KMS-11 (cell line): ENCODE results near the gene DMXL2.

Source experiments
- H2AFZ ChIP-seq: fragments of 200-600 bp; sonication (generic); 2 replicates; pipeline ENCODE4 v1.6.1; 2016; ENCODE audit warnings: antibody characterized with exemption, mixed run types, low read depth
- H3K27ac ChIP-seq: fragments of 200-600 bp; sonication (generic); 2 replicates; pipeline ENCODE4 v1.6.1; 2016; ENCODE audit warnings: mild to moderate bottlenecking, mixed run types
- H3K27me3 ChIP-seq: fragments of 200-600 bp; sonication (generic); 2 replicates; pipeline ENCODE4 v1.6.1; 2017; ENCODE audit warnings: mild to moderate bottlenecking, low read depth, mixed run types, moderate library complexity; ENCODE audit not compliant: insufficient read depth
- H3K36me3 ChIP-seq: fragments of 200-600 bp; sonication (generic); 2 replicates; pipeline ENCODE4 v1.6.1; 2017; ENCODE audit warnings: mild to moderate bottlenecking, mixed run types; ENCODE audit not compliant: insufficient read depth
- H3K4me1 ChIP-seq: fragments of 200-600 bp; sonication (generic); 2 replicates; pipeline ENCODE4 v1.6.1; 2016; ENCODE audit warnings: mild to moderate bottlenecking, low read depth, mixed run types; ENCODE audit not compliant: poor library complexity, severe bottlenecking
- H3K4me2 ChIP-seq: fragments of 200-600 bp; sonication (generic); 2 replicates; pipeline ENCODE4 v1.7.0; 2016; ENCODE audit warnings: mild to moderate bottlenecking, mixed run types
- H3K4me3 ChIP-seq: fragments of 200-600 bp; sonication (generic); IDR thresholded peaks from 2 replicates; pipeline ENCODE4 v1.6.1; 2017; ENCODE audit warnings: low read depth, low read length, mixed read lengths; ENCODE audit not compliant: insufficient read depth
- H3K79me2 ChIP-seq: fragments of 200-600 bp; sonication (generic); 2 replicates; pipeline ENCODE4 v1.6.1; 2016; ENCODE audit warnings: low read depth, mixed run types; ENCODE audit not compliant: insufficient read depth
- H3K9ac ChIP-seq: fragments of 200-600 bp; sonication (generic); 2 replicates; pipeline ENCODE4 v1.6.1; 2016; ENCODE audit warnings: mild to moderate bottlenecking, mixed run types
- H4K20me1 ChIP-seq: fragments of 200-600 bp; sonication (generic); 2 replicates; pipeline ENCODE4 v1.6.1; 2016; ENCODE audit warnings: mild to moderate bottlenecking, mixed run types; ENCODE audit not compliant: insufficient read depth
- CTCF ChIP-seq: fragments of 200-600 bp; sonication (generic); conservative IDR thresholded peaks from 2 replicates; pipeline ENCODE4 v1.6.1; 2017; ENCODE audit warnings: low read depth, mild to moderate bottlenecking, antibody characterized with exemption, low read length, moderate library complexity, mixed read lengths

Gene DMXL2, protein sequence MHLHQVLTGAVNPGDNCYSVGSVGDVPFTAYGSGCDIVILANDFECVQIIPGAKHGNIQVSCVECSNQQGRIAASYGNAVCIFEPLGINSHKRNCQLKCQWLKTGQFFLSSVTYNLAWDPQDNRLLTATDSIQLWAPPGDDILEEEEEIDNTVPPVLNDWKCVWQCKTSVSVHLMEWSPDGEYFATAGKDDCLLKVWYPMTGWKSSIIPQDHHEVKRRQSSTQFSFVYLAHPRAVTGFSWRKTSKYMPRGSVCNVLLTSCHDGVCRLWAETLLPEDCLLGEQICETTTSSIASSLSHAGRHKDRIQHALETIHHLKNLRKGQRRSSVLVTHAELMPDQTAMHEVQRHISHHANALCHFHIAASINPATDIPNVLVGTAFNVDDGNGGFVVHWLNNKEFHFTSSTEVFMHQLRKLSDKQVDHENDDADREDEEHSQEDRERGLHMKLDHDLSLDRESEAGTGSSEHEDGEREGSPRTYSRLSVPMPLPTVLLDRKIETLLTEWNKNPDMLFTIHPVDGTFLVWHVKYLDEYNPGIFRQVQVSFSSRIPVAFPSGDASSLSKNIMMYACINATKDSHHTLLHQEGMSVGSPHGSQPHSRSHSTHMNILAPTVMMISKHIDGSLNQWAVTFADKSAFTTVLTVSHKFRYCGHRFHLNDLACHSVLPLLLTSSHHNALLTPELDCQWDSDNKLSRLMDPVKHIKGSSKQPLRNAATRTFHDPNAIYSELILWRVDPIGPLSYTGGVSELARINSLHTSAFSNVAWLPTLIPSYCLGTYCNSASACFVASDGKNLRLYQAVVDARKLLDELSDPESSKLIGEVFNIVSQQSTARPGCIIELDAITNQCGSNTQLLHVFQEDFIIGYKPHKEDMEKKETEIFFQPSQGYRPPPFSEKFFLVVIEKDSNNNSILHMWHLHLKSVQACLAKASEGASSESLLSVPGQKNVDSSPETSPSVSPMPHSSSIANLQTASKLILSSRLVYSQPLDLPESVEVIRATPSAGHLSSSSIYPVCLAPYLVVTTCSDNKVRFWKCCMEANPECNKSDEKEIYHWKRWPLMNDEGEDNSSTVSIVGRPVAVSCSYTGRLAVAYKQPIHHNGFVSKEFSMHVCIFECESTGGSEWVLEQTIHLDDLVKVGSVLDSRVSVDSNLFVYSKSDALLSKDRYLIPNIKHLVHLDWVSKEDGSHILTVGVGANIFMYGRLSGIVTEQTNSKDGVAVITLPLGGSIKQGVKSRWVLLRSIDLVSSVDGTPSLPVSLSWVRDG (N-terminal part only)

DNA sequence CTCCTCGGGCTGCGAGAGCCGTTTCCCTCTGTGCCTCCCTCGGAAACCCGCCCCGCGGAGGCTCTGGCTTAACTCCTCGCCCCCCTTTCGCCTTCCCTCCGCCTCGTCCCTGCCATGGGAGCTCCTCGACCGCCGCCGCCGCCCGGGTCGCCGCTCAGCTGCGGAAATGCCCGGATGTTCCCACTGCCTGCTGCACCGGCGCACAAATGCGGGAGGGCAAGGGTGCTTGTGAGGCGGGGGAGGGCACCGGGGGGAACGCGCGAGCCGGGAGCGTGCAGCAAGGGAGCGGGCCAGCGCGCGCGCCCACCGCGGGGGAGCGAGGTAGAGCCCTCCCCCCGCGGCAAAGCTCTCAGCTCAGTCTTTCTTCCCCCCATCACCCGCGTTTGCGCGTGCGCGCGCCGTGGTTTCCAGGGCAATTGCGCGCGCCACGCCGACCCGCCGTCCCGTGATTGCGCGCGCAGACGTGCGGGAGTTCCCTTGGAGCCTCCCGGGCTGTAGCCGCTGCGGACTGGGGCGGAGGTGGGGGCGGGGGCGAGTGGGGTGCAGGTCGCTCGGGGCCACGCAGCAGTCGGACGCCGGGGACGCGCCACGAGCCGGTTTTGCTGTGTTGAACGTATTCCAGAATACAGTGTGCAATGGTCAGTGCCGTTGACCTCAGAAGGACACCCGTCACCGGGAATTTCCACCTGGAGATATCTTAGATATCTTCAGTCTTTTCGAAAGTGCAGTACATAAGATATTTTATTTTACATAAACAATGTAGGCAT is at the start of gene DMXL2:
Gene DMXL2, minus strand, starts transcription at position 168 of the 767 bp plus-strand sequence. CDS start 226 bp downstream, outside the sequence.
- H3K4me2 ChIP-seq = peak within 1 kb of the TSS; percentile 89
- peak within 1 kb of the TSS; percentile 36 for H3K27ac ChIP-seq
- no peaks in the 10 kb centered on the region for H3K36me3 ChIP-seq
- H3K4me1 ChIP-seq = peaks cover 54% of the 10 kb centered on the region
- peak within 1 kb of the TSS; percentile 43; the same call in 1 of the 2 replicates for H3K9ac ChIP-seq
- H2AFZ ChIP-seq = peak within 1 kb of the TSS; percentile 94
- H4K20me1 ChIP-seq = no peaks in the 10 kb centered on the region
- H3K4me3 ChIP-seq = no peak within 1 kb of the TSS
- H3K27me3 ChIP-seq = no peaks in the 10 kb centered on the region; the same call in 1 of the 2 replicates
- no peak for TF ChIP-seq CTCF
- no peaks in the 10 kb centered on the region for H3K79me2 ChIP-seq

DNA sequence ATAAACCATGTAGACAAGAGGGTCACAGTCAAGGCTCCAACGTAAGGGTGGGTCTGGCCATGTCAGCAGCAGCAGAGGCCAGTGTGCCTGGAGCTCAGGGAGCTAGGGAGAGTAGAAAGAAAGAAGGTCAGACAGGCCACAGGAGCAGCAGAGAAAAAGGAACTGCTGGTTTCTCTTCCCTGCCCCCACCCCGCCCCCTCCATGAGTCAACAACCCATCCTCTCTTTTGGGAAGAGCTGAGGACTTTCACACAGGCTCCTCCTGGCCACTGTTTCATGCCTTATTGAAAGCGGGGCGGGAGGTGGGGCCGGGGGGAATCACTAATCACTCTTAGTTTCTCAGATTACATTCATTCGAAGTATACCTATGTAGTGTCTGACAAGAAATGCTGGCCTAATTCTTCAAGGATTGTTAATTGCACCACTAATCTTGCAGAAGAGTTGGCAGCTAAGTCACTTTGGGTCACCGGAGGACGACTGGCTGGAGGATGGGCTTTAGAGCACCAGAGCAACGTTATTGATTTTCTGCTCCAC is 49.6 kb upstream of the DMXL2 start:
- Histone ChIP-seq H3K4me2 (no peak overlapping the region), H3K9ac (no peak overlapping the region), H2AFZ (no peak overlapping the region), H3K4me3 (no peak overlapping the region), H3K27me3 (no peaks in the 10 kb centered on the region), H3K36me3 (no peaks in the 10 kb centered on the region), H3K27ac (no peak overlapping the region), H3K79me2 (no peaks in the 10 kb centered on the region), H3K4me1 (no peaks in the 10 kb centered on the region), H4K20me1 (no peaks in the 10 kb centered on the region)
- no peak for TF ChIP-seq CTCF

DNA sequence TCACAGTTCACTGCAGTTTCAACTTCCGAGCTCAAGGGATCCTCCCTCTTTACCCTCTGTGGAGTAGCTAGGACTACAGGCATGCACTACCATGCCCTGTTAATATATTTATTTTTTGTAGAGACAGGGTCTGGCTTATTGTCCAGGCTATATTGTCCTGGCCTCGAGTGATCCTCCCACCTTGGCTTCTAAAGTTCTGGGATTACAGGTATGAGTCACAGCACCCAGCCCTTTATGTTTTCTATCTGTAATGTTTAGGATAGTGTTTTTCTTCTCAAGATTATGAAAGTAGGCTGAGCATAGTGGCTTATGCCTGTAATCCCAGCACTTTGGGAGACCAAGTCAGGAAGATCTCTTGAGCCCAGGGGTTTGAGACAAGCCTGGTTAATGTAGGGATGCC is 46.8 kb upstream of the DMXL2 start:
- H2AFZ ChIP-seq = no peak overlapping the region
- H3K36me3 ChIP-seq = no peaks in the 10 kb centered on the region
- no peaks in the 10 kb centered on the region for H3K27me3 ChIP-seq

More for the DNA sequence above, 46.8 kb upstream of the DMXL2 start:
- no peaks in the 10 kb centered on the region for H4K20me1 ChIP-seq
- no peaks in the 10 kb centered on the region for H3K79me2 ChIP-seq
- no peak overlapping the region for H3K9ac ChIP-seq
- no peak overlapping the region for H3K4me2 ChIP-seq
- TF ChIP-seq CTCF = no peak
- H3K27ac ChIP-seq = no peak overlapping the region
- H3K4me3 ChIP-seq = no peak overlapping the region
- H3K4me1 ChIP-seq = no peaks in the 10 kb centered on the region
